ENCODE measurements around the gene VPS16. TPM values are rescaled to one million over a fixed set of nuclear protein-coding genes. Genes with fewer than 3 reads are reported as not detected.

VPS16 gene
- total RNA-seq, 1 experiment from 2014 or later = 38.1 TPM

GRCh38 chr20:2889797-2890196 lies 49.3 kb downstream of the VPS16 start:
- DNase-seq (ENCODE audit: low read depth, low spot score) (no peak), ATAC-seq (no peak)
- H3K9me2 ChIP-seq (ENCODE audit: insufficient read depth) = no peaks in the 10 kb centered on the region
- TF ChIP-seq EZH2phosphoT487 (IDR thresholded peaks at IDR 0.05; ENCODE audit: borderline replicate concordance) (no peak), POLR2A (IDR thresholded peaks at IDR 0.05; ENCODE audit: borderline replicate concordance, extremely low read depth, insufficient read depth, insufficient read length) (no peak), SRF (IDR thresholded peaks at IDR 0.05; ENCODE audit: low read depth) (no peak), SIN3A (IDR thresholded peaks at IDR 0.05; ENCODE audit: low read depth) (no peak), MAX (IDR thresholded peaks at IDR 0.05) (no peak), CEBPB (IDR thresholded peaks at IDR 0.05; ENCODE audit: low read depth) (no peak), JUND (IDR thresholded peaks at IDR 0.05) (no peak), POLR2AphosphoS5 (IDR thresholded peaks at IDR 0.05; ENCODE audit: low read depth, low read length) (no peak), TCF7L2 (IDR thresholded peaks at IDR 0.05; ENCODE audit: borderline replicate concordance, extremely low read depth, insufficient read depth, insufficient read length) (no peak), ZFX (IDR thresholded peaks at IDR 0.05) (no peak)
- peaks cover 94% of the 10 kb centered on the region for H3K79me2 ChIP-seq (ENCODE audit: insufficient read depth, low read length)
- BruUV-seq (replicated peaks) = no TSS peak
- no peaks in the 10 kb centered on the region for H3K27me3 ChIP-seq (ENCODE audit: insufficient read depth, low read length)
- no peaks in the 10 kb centered on the region for H3K36me3 ChIP-seq (ENCODE audit: control insufficient read depth in 1 of 2, insufficient read depth in 2 of 2, low read length in 2 of 2)
- no peak overlapping the region for H3K27ac ChIP-seq (ENCODE audit: low read depth, low read length)
- H3K9me3 ChIP-seq (ENCODE audit: control insufficient read depth in 1 of 2, insufficient read depth in 1 of 2, low read depth in 1 of 2, low read length in 2 of 2) = no peaks in the 10 kb centered on the region; a peak in 1 of 4 replicates
- no peak overlapping the region for H3K4me2 ChIP-seq (ENCODE audit: low read length)
- H2AFZ ChIP-seq (ENCODE audit: low read depth, low read length, poor library complexity, severe bottlenecking) = no peak overlapping the region
- ChIA-PET RAD21 (ENCODE audit: low non-redundant PET in 1 of 2, low total read pairs in 2 of 2, uncharacterized antibody in 2 of 2, unreplicated experiment in 2 of 2) (no interaction called here), CTCF (no interaction called here), POLR2A (no interaction called here)
- intact Hi-C loops (cut with micrococcal nuclease) = no loop called here
- peaks cover 0 to 15% of the 10 kb centered on the region in 2 experiments; a peak in 2 of 4 replicates for H3K4me1 ChIP-seq (ENCODE audit: control insufficient read depth in 1 of 2, insufficient read depth in 2 of 2, low read length in 2 of 2)
- H3K9ac ChIP-seq (ENCODE audit: low read length) = no peak overlapping the region
- H3K4me3 ChIP-seq (replicated peaks in 1 of 2; ENCODE audit: low read depth in 1 of 2, low read length in 2 of 2) = no peak overlapping the region
- no peaks in the 10 kb centered on the region for H4K20me1 ChIP-seq (ENCODE audit: insufficient read depth)

GRCh38 chr20:2890742-2891141 lies 50.2 kb downstream of the VPS16 start:
- TF ChIP-seq TCF7L2 (IDR thresholded peaks at IDR 0.05; ENCODE audit: borderline replicate concordance, extremely low read depth, insufficient read depth, insufficient read length) = no peak
- no peak overlapping the region for H2AFZ ChIP-seq (ENCODE audit: low read depth, low read length, poor library complexity, severe bottlenecking)
- H3K27me3 ChIP-seq (ENCODE audit: insufficient read depth, low read length) = no peaks in the 10 kb centered on the region
- no peaks in the 10 kb centered on the region for H3K9me2 ChIP-seq (ENCODE audit: insufficient read depth)
- DNase-seq (ENCODE audit: low read depth, low spot score) (no peak), ATAC-seq (no peak)
- BruUV-seq (replicated peaks) = no TSS peak
- no peaks in the 10 kb centered on the region for H4K20me1 ChIP-seq (ENCODE audit: insufficient read depth)
- no peaks in the 10 kb centered on the region for H3K36me3 ChIP-seq (ENCODE audit: control insufficient read depth in 1 of 2, insufficient read depth in 2 of 2, low read length in 2 of 2)
- intact Hi-C loops (cut with micrococcal nuclease) = no loop called here
- H3K4me3 ChIP-seq (replicated peaks in 1 of 2; ENCODE audit: low read depth in 1 of 2, low read length in 2 of 2) = no peak overlapping the region
- ChIA-PET RAD21 (ENCODE audit: low non-redundant PET in 1 of 2, low total read pairs in 2 of 2, uncharacterized antibody in 2 of 2, unreplicated experiment in 2 of 2) (no interaction called here), POLR2A (no interaction called here), CTCF (no interaction called here)
- 0 out of 2 replicates have a peak overlapping the region, but pooled peaks have one; percentile 20 for H3K4me2 ChIP-seq (ENCODE audit: low read length)
- peaks cover 95% of the 10 kb centered on the region for H3K79me2 ChIP-seq (ENCODE audit: insufficient read depth, low read length)
- H3K9me3 ChIP-seq (ENCODE audit: control insufficient read depth in 1 of 2, insufficient read depth in 1 of 2, low read depth in 1 of 2, low read length in 2 of 2) = no peaks in the 10 kb centered on the region; a peak in 1 of 4 replicates
- H3K9ac ChIP-seq (ENCODE audit: low read length) = no peak overlapping the region
- H3K4me1 ChIP-seq (ENCODE audit: control insufficient read depth in 1 of 2, insufficient read depth in 2 of 2, low read length in 2 of 2) = peaks cover 0 to 15% of the 10 kb centered on the region in 2 experiments; a peak in 2 of 4 replicates
- H3K27ac ChIP-seq (ENCODE audit: low read depth, low read length) = no peak overlapping the region
